Measurements from ENCODE around the gene GPC1.

DNA sequence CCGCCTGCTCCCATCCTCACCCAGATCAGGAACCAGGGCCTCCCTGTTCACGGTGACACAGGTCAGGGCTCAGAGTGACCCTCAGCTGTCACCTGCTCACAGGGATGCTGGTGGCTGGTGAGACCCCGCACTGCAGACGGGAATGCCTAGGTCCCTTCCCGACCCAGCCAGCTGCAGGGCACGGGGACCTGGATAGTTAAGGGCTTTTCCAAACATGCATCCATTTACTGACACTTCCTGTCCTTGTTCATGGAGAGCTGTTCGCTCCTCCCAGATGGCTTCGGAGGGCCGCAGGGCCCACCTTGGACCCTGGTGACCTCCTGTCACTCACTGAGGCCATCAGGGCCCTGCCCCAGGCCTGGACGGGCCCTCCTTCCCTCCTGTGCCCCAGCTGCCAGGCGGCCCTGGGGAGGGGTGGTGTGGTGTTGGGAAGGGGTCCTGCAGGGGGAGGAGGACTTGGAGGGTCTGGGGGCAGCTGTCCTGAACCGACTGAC, 31.7 kb downstream of the GPC1 start:
- TF ChIP-seq, protein P1, sequence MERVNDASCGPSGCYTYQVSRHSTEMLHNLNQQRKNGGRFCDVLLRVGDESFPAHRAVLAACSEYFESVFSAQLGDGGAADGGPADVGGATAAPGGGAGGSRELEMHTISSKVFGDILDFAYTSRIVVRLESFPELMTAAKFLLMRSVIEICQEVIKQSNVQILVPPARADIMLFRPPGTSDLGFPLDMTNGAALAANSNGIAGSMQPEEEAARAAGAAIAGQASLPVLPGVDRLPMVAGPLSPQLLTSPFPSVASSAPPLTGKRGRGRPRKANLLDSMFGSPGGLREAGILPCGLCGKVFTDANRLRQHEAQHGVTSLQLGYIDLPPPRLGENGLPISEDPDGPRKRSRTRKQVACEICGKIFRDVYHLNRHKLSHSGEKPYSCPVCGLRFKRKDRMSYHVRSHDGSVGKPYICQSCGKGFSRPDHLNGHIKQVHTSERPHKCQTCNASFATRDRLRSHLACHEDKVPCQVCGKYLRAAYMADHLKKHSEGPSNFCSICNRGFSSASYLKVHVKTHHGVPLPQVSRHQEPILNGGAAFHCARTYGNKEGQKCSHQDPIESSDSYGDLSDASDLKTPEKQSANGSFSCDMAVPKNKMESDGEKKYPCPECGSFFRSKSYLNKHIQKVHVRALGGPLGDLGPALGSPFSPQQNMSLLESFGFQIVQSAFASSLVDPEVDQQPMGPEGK (CRISPR knock-in tag; IDR thresholded peaks at IDR 0.05; ENCODE audit: borderline replicate concordance), result no peak
- TF ChIP-seq RARB (CRISPR knock-in tag; IDR thresholded peaks at IDR 0.05) (no peak), ZNF565 (CRISPR knock-in tag; conservative IDR thresholded peaks at IDR 0.05; ENCODE audit: low read depth) (no peak), CSDC2 (CRISPR knock-in tag; IDR thresholded peaks at IDR 0.05) (no peak), ISL1 (CRISPR knock-in tag; IDR thresholded peaks at IDR 0.05) (no peak), OSR1 (CRISPR knock-in tag; IDR thresholded peaks at IDR 0.05) (no peak), BACH2 (CRISPR knock-in tag; IDR thresholded peaks at IDR 0.05; ENCODE audit: borderline replicate concordance) (no peak), ZFP3 (CRISPR knock-in tag; IDR thresholded peaks at IDR 0.05) (no peak), ZNF8 (CRISPR knock-in tag; IDR thresholded peaks at IDR 0.05) (no peak), ESRRG (CRISPR knock-in tag; IDR thresholded peaks at IDR 0.05) (no peak), ZFP30 (CRISPR knock-in tag; IDR thresholded peaks at IDR 0.05) (no peak)
- TF ChIP-seq, protein P2, sequence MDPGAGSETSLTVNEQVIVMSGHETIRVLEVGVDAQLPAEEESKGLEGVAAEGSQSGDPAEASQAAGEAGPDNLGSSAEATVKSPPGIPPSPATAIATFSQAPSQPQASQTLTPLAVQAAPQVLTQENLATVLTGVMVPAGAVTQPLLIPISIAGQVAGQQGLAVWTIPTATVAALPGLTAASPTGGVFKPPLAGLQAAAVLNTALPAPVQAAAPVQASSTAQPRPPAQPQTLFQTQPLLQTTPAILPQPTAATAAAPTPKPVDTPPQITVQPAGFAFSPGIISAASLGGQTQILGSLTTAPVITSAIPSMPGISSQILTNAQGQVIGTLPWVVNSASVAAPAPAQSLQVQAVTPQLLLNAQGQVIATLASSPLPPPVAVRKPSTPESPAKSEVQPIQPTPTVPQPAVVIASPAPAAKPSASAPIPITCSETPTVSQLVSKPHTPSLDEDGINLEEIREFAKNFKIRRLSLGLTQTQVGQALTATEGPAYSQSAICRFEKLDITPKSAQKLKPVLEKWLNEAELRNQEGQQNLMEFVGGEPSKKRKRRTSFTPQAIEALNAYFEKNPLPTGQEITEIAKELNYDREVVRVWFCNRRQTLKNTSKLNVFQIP (CRISPR knock-in tag; IDR thresholded peaks at IDR 0.05; ENCODE audit: borderline replicate concordance, low read depth), result no peak
- TF ChIP-seq, protein P3, sequence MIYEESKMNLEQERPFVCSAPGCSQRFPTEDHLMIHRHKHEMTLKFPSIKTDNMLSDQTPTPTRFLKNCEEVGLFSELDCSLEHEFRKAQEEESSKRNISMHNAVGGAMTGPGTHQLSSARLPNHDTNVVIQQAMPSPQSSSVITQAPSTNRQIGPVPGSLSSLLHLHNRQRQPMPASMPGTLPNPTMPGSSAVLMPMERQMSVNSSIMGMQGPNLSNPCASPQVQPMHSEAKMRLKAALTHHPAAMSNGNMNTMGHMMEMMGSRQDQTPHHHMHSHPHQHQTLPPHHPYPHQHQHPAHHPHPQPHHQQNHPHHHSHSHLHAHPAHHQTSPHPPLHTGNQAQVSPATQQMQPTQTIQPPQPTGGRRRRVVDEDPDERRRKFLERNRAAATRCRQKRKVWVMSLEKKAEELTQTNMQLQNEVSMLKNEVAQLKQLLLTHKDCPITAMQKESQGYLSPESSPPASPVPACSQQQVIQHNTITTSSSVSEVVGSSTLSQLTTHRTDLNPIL (CRISPR knock-in tag; IDR thresholded peaks at IDR 0.05; ENCODE audit: low read depth), result no peak
